ENCODE measurements around the gene SETD7. TPM values are rescaled to one million over a fixed set of nuclear protein-coding genes. Genes with fewer than 3 reads are reported as not detected.

SETD7 gene
- total RNA-seq (2014; rRNA removed; shearing (Covaris generic)) = 30.5 and 30.8 TPM in 2 replicates

DNA sequence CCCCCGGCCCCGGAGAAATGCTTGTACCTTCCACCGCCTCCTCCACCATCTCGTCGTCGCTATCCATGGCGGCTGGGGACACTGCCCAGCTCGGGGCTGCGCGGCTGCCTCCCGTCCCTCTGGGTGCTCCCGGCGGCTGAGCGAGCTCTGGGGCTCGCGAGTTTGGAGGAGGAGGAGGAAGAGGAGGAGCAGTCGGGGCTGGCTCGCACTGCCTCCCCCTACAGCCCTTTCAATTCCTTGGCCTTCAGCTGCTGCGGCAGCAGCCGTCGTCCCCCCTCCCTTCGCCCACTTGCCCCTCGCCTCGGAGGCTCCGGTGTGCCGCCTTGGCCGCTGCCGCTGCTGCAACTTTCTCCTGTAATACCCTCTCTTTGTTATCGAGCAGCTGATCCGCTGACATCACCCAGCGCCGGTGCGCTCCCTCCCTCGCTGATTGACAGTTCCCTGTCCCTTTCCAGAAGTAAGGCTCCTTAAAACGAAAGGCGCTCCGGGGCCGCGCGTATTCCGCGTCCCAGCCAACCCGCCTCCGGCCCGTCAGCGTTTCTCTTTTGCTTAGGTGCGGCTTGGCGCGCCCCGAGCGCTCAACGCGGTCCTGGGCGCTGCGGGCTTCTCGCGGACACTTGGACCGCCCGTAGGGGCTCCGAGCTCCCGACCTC, at the start of gene SETD7:
TSS of gene SETD7 (minus strand) at position 149 of the 653 bp plus-strand sequence. CDS start at position 67, 82 bp downstream.
- peak; percentile 77 for DNase-seq (ENCODE audit: low spot score)

GRCh38 chr4:139605516-139605915, 49.5 kb upstream of the SETD7 start:
- DNase-seq (ENCODE audit: low spot score) = no peak

DNA sequence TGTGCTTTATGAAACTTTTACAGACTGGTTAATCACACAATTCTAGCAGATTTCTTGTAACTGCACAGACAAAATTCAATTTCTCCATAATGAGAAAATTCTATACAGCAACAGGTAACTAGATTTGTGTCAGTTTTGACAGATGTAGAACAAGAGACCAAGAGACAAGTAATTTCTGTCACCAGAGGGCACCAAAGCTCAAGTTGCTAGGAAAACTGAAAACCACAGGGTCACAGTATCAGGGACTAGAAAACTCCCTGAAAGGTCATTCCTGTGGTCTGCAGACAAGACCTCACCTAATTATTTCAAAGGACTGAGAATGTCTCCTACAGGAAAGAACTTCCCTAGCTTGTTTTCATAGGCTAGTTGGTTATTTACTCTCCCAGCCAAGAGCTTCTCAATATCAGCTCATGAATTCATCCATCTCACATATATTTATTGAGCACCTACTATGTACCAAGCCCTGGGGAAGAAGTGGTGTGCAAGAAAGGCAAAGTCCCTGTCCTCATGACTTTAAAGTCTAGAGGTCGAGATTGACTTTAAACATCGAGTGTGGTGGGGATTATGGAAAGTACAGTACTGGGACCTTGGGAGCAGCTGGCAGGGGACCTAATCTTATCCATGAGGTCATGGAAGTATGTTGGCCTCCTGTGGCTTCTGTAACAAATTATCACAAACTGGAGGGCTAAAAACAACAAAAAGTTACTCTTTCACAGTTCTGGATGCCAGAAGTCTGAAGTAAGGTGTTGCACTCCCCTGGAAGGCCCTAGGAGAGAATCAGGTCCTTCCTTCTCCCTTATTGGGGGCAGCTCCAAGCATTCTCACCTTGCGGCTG, 47.8 kb upstream of the SETD7 start:
- DNase-seq (ENCODE audit: low spot score) = peak; percentile 85

- no peak for DNase-seq (ENCODE audit: low spot score)
Measured at GRCh38 chr4:139602776-139603360, 46.8 kb upstream of the SETD7 start.

DNA sequence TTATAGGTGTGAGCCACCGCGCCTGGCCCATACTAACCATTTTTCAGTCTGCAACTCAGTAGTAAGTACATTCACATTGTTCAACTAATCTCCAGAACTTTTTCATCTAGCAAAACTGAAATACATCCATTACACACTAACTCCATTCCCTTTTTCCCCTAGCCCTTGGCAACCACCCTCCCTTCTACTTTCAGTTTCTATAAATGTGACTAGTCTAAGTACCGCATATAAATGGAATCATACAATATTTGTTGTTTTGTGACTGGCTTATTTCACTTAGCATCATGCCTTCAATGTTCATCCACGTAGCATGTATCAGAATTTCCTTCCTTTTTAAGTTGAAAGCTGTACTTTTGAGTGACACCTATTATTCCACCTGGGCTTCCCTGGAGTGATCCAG, 44.6 kb upstream of the SETD7 start:
- no peak for DNase-seq (ENCODE audit: low spot score)

- peak; percentile 54 for DNase-seq (ENCODE audit: low spot score)
Measured at GRCh38 chr4:139599594-139600374, 43.8 kb upstream of the SETD7 start.

GRCh38 chr4:139599076-139599475, 43.1 kb upstream of the SETD7 start:
- no peak for DNase-seq (ENCODE audit: low spot score)

- no peak for DNase-seq (ENCODE audit: low spot score)
Measured at GRCh38 chr4:139596684-139597279, 40.8 kb upstream of the SETD7 start.

GRCh38 chr4:139596034-139596683, 40.1 kb upstream of the SETD7 start:
- no peak for DNase-seq (ENCODE audit: low spot score)

GRCh38 chr4:139594591-139595185, 38.7 kb upstream of the SETD7 start:
- no peak for DNase-seq (ENCODE audit: low spot score)

- DNase-seq (ENCODE audit: low spot score) = no peak
Measured at GRCh38 chr4:139593091-139593564, 37.1 kb upstream of the SETD7 start.

GRCh38 chr4:139589336-139590018, 33.5 kb upstream of the SETD7 start:
- DNase-seq (ENCODE audit: low spot score) = no peak

GRCh38 chr4:139587446-139587845, 31.4 kb upstream of the SETD7 start:
- DNase-seq (ENCODE audit: low spot score) = no peak

GRCh38 chr4:139585473-139585872, 29.5 kb upstream of the SETD7 start:
- DNase-seq (ENCODE audit: low spot score) = no peak

DNA sequence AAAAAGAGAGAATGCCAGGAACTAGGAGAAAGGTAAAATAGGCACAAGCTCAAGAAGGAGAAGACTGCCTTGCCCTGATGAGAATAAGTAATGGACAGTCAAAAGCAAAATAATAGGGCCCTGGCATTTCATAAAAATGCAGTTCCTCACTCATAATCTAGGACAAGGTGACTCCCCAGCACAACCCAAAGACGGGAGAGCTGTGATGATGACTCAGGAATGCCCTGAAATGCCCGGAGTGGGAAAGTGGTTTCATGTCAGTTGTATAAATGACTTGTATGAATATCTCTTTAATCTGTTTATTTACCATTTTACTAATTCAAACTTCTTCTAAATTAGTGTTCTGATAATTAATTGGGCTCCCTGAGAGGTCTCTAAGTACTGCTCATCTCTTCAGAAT, 28.8 kb upstream of the SETD7 start:
- DNase-seq (ENCODE audit: low spot score) = no peak

DNA sequence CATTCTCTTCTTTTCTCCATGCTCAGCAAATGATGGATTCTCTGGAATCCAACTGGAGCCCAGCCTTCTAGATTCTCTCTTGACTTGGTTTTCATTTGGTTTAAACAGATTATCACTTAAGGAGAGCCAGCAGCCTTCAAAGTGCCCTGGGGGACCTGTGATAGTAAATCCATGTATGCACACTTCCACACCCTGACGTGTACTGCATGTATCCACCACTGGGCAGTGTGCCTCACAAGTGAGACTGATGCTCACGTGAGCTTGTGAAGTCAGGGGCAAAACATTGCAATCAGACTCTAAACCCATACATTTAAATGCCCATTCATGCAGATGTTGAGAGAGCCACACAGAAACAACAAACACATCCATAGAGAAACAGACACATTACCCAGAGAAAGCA, 28.0 kb upstream of the SETD7 start:
- DNase-seq (ENCODE audit: low spot score) = no peak

- DNase-seq (ENCODE audit: low spot score) = no peak
Measured at GRCh38 chr4:139582044-139582443, 26.0 kb upstream of the SETD7 start.

DNA sequence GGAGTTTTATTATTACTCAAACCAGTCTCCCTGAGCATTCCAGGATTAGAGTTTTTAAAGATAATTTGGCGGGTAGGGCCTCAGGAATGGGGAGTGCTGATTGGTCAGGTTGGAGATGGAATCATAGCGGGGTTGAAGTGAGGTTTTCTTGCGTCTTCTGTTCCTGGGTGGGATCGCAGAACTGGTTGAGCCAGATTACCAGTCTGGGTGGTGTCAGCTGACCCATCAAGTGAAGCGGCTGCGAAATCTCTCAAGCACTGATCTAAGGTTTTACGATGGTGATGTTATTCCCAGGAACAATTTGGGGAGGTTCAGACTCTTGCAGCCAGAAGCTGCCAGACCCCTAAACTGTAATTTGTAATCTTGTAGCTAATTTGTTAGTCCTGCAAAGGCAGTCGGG, 25.1 kb upstream of the SETD7 start:
- DNase-seq (ENCODE audit: low spot score) = peak; percentile 64

GRCh38 chr4:139576219-139576618, 20.2 kb upstream of the SETD7 start:
- DNase-seq (ENCODE audit: low spot score) = no peak

- no peak for DNase-seq (ENCODE audit: low spot score)
Measured at GRCh38 chr4:139575072-139575471, 19.1 kb upstream of the SETD7 start.
